ENCODE data around the gene ZKSCAN5. TPM values are rescaled to one million over a fixed set of nuclear protein-coding genes. Genes with fewer than 3 reads are reported as not detected.

ZKSCAN5 gene
- total RNA-seq = 1 to 10 TPM; 5.7 to 8.5 (median 7.4) TPM

DNA sequence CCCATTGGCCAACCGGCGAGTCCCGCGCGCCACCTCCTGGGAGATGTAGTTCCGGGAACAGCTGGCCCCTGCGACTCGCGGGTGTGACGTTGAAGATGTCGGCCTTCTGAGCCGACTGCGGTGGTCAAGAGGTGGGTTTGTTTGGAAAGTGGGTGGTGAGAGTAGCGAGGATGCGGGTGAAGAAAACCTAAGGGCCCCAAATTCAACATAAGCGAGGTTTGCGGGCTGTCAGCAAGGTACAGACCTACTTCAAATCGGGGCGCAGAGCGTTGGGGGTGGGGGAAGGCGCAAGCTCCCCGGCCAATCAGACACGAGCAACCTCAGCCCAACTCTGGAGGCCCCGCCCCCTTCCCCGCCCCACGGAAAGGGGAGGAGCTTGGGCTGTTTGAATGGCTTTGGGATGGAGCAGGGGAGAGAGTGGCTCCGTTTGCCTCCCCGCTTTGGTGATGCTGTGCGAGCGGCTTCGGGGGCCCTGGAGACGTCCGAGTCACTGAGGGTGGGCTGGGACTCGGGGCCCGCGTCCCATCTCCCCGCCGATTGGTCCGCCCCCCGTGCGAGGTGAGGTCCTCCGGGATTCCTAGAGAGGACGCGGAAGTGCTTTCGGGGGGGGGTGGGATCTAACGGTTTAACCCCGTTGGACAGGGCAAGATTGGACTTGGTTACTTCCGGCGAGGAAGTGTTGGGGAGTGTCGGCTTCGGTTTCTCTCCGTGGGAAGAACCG lies at the start of gene ZKSCAN5:
Gene ZKSCAN5, plus strand, starts transcription at position 60 of the 721 bp plus-strand sequence. CDS start 1,383 bp downstream, outside the sequence.
- peak within 1 kb of the TSS; percentile 60 for H3K4me3 ChIP-seq
- H3K4me1 ChIP-seq = peaks cover 35% of the 10 kb centered on the region
- H3K36me3 ChIP-seq = no peaks in the 10 kb centered on the region
- H3K27me3 ChIP-seq = no peaks in the 10 kb centered on the region
- H3K9me3 ChIP-seq = no peaks in the 10 kb centered on the region
- TF ChIP-seq EP300 (IDR thresholded peaks at IDR 0.05) (no peak), POLR2AphosphoS5 (IDR thresholded peaks at IDR 0.05) (peak in 2 of 3 donors; percentile 60 to 66), POLR2A (IDR thresholded peaks at IDR 0.05) (peak in 1 of 2 donors; percentile 47), CTCF (IDR thresholded peaks at IDR 0.05) (no peak)
- peak within 1 kb of the TSS; percentile 82 for H3K27ac ChIP-seq
- peak; percentile 98 to 99 for DNase-seq (ENCODE audit: low spot score in 2 of 2)
- under 1% methylated on average over 44 of the region's 53 CpGs for WGBS

DNA sequence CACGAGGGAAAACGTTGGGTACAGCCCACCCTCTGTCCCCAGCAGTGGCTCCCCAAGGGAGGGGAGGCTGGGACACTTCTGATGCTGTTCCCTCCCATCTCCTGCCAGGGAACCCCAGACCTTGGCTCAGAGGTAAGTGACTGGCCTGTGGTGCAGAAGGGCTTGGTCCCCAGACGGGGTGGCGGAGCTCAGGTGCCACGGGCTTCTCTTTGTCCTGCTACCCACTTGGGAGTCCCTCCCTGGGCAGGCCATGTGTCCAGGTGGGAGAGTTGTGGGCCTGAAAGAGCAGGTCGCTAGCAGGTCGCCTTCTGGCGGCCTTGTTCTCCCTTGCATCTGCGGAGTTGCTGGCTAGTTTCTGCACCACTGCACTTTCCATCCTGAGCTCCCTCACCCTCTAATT lies 48.6 kb upstream of the ZKSCAN5 start:
- Histone ChIP-seq H3K27me3 (no peaks in the 10 kb centered on the region), H3K4me1 (peaks cover 21% of the 10 kb centered on the region), H3K27ac (no peak overlapping the region), H3K4me3 (no peak overlapping the region), H3K36me3 (peaks cover 87% of the 10 kb centered on the region), H3K9me3 (no peaks in the 10 kb centered on the region)
- TF ChIP-seq EP300 (IDR thresholded peaks at IDR 0.05) = no peak
- TF ChIP-seq POLR2A (IDR thresholded peaks at IDR 0.05) = no peak
- TF ChIP-seq CTCF (IDR thresholded peaks at IDR 0.05) = no peak
- TF ChIP-seq POLR2AphosphoS5 (IDR thresholded peaks at IDR 0.05) = no peak
- no peak for DNase-seq (ENCODE audit: low spot score in 2 of 2)
- 92% methylated on average over 4 of the region's 9 CpGs for WGBS

DNA sequence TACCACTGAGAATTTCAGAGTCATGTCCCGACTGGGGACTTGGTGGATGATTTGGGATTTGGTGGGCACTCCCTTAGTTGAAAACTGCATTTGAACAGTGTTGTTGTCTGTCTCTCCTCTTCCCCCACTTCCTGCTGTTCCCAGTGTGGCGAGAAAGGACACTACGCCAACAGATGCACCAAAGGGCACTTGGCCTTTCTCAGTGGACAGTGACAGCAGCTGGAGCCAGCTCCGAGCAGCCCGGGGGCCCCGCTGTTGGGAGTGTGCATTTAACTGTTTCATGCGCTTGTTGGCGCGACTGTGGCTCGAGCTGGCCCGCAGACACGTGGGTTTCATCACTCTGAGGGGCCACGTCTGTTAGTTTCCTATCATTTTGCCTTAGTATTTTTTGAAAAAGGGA lies 48.2 kb upstream of the ZKSCAN5 start:
- no peak for DNase-seq (ENCODE audit: low spot score in 2 of 2)
- TF ChIP-seq EP300 (IDR thresholded peaks at IDR 0.05) = no peak
- TF ChIP-seq POLR2AphosphoS5 (IDR thresholded peaks at IDR 0.05) = no peak
- TF ChIP-seq CTCF (IDR thresholded peaks at IDR 0.05) = no peak
- TF ChIP-seq POLR2A (IDR thresholded peaks at IDR 0.05) = no peak
- Histone ChIP-seq H3K9me3 (no peaks in the 10 kb centered on the region), H3K36me3 (peaks cover 83% of the 10 kb centered on the region), H3K4me1 (peaks cover 24% of the 10 kb centered on the region), H3K27ac (no peak overlapping the region), H3K27me3 (no peaks in the 10 kb centered on the region), H3K4me3 (no peak overlapping the region)
- 75% methylated on average over 4 of the region's 13 CpGs for WGBS

GRCh38 chr7:99457050-99457649 lies 47.3 kb upstream of the ZKSCAN5 start:
- Histone ChIP-seq H3K4me3 (no peak overlapping the region), H3K36me3 (peaks cover 74% of the 10 kb centered on the region), H3K4me1 (peaks cover 30% of the 10 kb centered on the region), H3K27me3 (no peaks in the 10 kb centered on the region), H3K27ac (no peak overlapping the region), H3K9me3 (no peaks in the 10 kb centered on the region)
- TF ChIP-seq POLR2AphosphoS5 (IDR thresholded peaks at IDR 0.05) = no peak
- no peak for DNase-seq (ENCODE audit: low spot score in 2 of 2)
- WGBS = 81% methylated on average over 6 of the region's 6 CpGs

- Histone ChIP-seq H3K27me3 (no peaks in the 10 kb centered on the region), H3K9me3 (no peaks in the 10 kb centered on the region), H3K27ac (no peak overlapping the region), H3K36me3 (peaks cover 73% of the 10 kb centered on the region), H3K4me1 (peaks cover 25% of the 10 kb centered on the region), H3K4me3 (no peak overlapping the region)
- no peak for DNase-seq (ENCODE audit: low spot score in 2 of 2)
- TF ChIP-seq EP300 (IDR thresholded peaks at IDR 0.05) (no peak), CTCF (IDR thresholded peaks at IDR 0.05) (no peak)
- WGBS = 84% methylated on average over 22 of the region's 26 CpGs
Measured at GRCh38 chr7:99457650-99458493, 46.6 kb upstream of the ZKSCAN5 start.

Measured in suprapubic skin (tissue), 4 donors.